Measurements from ENCODE around the gene SPECC1.

The SPECC1 gene

GRCh38 chr17:20280051-20280450, 270.9 kb downstream of the SPECC1 start:
- DNase-seq: no peak

- DNase-seq: no peak
Measured at GRCh38 chr17:20280851-20281250, 271.7 kb downstream of the SPECC1 start.

- no peak for DNase-seq
Measured at GRCh38 chr17:20281860-20282259, 272.7 kb downstream of the SPECC1 start.

- no peak for DNase-seq
Measured at GRCh38 chr17:20282526-20283308, 273.6 kb downstream of the SPECC1 start.

DNA sequence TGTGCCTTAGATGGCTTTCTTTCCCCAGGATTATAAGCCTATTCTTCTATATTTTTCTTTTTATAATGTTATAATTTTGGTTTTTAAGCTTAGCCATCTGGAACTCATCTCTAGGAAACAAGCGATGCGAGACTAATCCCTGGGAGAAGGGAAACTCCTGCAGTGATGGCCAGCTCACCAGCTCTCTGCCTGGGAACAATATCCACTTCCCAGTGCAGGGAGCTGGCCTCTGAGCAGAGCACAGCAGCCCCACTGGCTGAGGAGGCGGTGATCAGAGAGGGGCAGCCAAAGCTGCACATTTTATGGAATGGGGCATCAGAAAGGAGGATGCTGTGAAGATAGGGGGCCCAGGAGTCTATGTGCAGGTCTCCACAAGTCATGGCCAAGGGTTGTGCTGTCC, 274.9 kb downstream of the SPECC1 start:
- DNase-seq: no peak

DNA sequence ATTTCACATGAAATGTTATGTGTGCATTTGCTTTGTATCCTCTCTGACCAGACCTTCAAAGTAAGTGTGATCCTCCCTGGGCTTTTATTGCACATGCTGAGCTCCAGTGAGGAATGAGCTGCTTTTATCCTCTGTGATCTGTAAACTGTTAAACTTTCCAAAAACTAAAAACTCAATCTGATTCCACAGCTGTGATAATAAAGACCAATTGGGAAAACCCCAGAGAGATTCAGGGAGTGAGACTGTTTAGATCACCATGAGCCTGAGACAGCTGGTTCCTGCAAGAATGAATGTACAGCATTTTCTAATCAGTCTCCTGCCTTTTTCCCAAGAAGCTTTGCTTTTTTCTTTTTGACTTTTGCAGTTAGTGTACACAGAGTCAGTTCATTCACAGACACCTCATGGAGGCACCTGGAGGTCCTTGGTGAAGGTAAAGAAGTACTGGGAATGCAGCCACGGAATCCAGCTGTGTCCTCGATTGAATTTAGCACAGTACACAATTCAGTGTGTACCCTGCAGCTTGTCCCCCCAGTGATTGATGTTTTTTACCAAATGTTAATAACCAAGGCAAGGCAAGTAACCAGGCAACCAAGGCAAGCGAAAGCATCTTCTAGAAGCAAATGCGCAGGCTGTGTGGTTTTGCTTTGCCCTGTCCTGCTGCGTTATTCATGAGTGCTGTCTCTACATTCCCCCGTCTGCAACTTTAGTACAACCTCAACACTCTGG, 275.6 kb downstream of the SPECC1 start:
- no peak for DNase-seq

DNA sequence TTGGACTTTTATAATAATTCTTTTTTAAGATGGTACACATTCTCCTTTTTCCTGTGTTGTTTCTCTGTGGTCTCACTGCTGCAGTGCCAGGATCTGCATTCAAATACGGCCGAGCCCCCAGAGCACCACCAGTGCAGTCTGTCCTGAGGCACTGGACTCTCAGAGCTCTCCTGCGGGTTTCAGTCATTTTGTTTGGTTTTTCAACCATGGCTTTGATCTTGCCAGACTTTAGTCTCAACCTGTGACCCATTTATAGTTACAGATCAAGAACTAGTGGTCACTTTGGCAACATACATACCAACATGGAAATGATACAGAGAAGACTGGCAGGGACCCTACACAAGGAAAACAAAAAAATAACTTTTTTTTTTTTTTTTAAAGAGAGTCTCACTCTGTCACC, 280.8 kb downstream of the SPECC1 start:
- DNase-seq: no peak

- DNase-seq: no peak
Measured at GRCh38 chr17:20291853-20292252, 282.7 kb downstream of the SPECC1 start.

- no peak for DNase-seq
Measured at GRCh38 chr17:20293501-20293900, 284.3 kb downstream of the SPECC1 start.

- no peak for DNase-seq
Measured at GRCh38 chr17:20294120-20294519, 285.0 kb downstream of the SPECC1 start.

DNA sequence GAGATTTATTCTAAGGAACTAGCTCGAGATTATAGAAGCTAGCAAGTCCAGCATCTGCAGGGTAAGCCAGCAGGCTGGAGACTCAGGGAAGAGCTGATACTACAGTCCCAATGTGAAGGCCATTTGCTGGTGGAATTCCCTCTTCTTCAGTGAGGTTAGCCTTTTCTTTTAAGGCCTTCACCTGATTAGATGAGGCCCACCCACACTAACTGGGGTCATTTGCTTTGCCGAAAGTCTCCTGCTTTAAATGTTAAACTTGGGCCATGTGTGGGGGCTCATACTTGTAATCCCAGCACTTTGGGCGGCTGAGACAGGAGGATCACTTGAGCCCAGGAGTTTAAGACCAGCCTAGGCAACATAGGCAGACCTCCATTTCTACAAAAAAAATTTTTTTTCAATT, 289.9 kb downstream of the SPECC1 start:
- DNase-seq: no peak

DNA sequence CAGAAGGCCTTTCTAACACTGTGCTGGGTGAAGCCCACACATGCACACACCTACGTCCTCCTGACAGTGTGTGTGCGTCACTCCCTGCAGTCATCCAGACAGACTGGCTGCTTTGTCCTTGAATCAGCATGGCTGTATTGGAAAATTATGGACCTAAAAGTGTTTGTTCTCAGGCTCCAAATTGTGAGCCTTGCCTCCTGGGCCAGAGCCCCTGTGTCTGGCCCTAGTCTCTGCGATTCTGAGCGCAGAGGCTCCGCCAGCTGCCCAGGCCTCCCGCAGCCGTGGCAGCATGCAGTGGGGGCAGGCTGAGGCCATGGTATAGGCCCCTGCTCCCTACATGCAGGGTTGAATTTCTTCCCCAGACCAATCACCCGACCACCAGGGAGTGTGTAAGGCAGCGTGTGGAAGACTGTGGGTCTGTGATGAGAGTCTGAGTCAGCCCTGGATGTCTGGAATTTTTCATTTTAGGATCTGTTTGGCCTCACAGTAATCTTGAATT, 291.3 kb downstream of the SPECC1 start:
- peak; percentile 88 for DNase-seq

DNA sequence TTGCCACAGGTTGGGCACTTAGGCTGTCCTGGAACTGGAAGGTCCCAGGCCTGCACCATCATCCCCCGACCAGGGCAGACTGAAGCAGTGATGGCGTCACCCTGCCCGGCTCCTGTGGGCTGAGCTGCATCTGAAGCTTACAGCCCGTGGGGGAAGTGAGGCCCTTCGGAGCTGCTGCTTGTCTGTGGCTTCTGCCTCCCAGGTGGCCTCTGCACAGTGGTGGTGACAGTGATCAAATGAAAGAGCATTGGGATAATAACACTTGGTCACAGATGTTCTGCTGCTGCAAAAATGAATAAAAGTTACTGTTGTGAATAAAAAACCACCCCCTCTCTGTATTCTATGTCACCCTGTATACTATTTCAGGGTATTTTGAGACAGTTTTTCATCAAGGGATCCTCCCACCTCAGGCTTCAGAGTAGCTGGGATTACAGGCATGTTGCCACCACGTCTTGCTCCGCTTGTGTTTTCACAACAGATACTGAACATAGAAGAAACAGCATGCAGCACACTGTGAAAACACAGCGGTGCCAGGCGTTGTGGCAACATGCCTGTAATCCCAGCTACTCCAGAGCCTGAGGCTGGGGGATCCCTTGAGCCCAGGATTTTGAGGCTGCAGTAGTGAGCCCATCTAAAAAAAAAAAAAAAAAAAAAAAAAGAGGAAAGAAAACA, 293.2 kb downstream of the SPECC1 start:
- DNase-seq: peak; percentile 60

DNA sequence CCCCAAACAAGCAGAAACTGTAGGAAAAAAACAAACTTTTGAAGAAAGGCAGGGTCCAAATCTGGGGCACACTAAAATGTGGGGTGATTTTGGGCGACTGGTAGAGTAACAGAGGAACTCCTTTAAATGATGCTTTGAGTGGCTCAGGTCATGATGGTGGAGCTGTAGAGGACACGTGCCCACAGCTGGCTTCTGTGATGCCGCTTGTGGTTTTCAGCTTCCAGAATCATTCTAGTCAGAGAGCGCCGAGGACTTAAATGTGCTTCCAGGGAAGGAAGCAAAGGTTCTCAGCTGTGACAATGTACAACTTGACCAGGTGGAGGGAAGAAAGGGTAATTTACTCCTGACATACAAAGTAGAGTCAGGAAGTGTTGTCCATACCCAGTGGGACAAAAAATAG, 295.8 kb downstream of the SPECC1 start:
- no peak for DNase-seq

- DNase-seq: no peak
Measured at GRCh38 chr17:20306924-20307323, 297.8 kb downstream of the SPECC1 start.

GRCh38 chr17:20307326-20307910, 298.3 kb downstream of the SPECC1 start:
- no peak for DNase-seq

DNA sequence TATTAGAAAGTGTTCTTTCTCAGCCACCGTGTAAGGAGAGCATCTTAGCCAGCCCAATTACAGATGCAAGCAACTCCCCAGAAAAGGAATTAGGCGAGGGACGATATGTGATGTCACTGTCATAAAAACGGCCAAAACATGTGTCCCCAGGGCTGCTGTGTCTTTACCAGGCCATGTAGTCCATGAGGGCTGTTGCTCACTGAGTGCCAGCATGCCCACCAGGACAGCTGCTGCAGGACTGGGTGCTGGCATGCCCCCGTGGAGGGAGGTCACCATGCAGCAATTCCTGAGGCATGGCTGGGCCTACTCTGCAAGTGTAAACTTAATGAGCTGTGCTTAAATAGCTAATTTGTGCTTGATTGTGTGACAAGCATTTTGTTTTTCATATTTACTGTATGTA, 301.3 kb downstream of the SPECC1 start:
- DNase-seq: no peak

DNA sequence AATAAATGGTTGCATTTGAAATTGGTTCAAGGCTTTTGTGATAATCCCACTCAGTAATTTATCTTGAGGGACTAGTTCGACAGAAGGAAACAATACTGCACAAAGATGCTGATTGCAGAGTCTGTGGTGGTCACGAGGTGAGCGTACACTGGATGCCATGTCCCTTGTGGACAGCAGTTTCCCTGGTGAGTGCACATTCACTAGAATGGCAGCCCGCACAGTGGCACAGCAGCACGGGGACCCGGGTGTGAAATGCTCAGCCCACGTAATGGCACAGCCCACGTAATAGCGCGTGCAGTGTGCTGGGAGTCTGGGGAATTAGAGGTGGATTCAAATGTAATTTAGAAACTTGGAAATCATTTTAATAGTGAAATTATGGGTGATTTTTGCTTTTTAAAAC, 304.1 kb downstream of the SPECC1 start:
- DNase-seq: no peak

GRCh38 chr17:20313891-20314290, 304.7 kb downstream of the SPECC1 start:
- no peak for DNase-seq

DNA sequence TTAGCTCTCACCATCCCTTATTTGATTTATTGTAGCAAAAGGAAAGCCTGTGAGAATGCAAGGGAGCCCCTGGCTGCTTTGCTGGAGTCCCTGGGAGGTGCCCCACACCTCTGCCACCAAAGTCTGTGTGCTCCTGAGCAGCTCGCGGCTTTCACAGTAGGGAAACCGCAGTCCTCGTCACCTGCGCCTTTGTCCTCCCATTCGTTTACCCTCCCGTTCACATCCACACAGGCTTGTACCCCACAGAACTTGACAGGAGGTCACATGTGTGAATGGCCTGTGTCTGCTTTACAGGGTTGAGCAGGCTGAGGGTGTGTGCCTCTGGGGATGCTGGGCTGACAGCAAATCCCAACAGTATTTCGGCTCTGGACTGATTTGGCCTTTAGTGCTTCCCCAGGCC, 305.7 kb downstream of the SPECC1 start:
- no peak for DNase-seq

DNA sequence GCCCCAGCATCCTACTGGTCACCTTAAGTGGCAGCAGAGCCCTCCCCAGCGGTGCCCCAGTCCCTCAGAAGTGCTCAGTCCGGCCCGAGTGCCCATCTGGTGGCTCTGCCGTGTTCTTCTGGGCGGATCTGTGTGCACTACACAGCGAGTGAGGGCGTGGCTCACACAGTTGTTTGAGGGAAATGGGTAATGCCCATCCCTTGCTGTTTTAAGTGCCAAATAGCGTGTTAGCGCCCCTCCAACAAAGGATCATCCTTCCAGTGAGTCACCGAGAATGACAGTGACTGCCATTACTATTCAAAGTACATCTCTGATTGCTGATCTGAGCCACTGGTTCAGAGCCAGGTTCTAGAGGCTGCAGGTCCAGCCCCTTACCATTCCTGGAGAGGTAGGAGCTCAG, 306.2 kb downstream of the SPECC1 start:
- DNase-seq: no peak

DNA sequence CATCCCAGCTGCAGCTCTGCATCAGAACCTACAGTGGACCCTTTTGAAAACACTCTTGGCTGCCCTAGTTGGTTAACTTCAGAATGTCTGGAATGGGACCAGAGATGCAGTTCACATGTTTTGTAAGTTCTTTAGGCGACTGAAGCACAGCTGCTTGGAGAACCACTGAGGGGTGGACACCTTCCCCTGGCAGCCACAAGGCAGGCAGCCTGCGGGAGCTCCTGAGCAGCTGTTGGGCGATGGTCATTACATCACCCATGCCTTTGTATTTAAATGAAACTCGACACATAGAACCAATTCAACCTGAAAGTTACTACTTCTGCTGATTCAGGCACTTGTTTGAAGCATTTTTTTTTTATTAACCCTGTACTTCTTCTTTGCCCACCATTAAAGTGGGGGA, 306.7 kb downstream of the SPECC1 start:
- no peak for DNase-seq

Measured in fibroblast of skin of scalp (primary cell).